ENCODE results near the gene BAIAP2L1.
"Not testable (repeated sequence)": the region's sequence is repeated elsewhere in the genome, so short reads cannot be mapped to it uniquely, and the experiment has no call there.

Gene BAIAP2L1, protein sequence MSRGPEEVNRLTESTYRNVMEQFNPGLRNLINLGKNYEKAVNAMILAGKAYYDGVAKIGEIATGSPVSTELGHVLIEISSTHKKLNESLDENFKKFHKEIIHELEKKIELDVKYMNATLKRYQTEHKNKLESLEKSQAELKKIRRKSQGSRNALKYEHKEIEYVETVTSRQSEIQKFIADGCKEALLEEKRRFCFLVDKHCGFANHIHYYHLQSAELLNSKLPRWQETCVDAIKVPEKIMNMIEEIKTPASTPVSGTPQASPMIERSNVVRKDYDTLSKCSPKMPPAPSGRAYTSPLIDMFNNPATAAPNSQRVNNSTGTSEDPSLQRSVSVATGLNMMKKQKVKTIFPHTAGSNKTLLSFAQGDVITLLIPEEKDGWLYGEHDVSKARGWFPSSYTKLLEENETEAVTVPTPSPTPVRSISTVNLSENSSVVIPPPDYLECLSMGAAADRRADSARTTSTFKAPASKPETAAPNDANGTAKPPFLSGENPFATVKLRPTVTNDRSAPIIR

DNA sequence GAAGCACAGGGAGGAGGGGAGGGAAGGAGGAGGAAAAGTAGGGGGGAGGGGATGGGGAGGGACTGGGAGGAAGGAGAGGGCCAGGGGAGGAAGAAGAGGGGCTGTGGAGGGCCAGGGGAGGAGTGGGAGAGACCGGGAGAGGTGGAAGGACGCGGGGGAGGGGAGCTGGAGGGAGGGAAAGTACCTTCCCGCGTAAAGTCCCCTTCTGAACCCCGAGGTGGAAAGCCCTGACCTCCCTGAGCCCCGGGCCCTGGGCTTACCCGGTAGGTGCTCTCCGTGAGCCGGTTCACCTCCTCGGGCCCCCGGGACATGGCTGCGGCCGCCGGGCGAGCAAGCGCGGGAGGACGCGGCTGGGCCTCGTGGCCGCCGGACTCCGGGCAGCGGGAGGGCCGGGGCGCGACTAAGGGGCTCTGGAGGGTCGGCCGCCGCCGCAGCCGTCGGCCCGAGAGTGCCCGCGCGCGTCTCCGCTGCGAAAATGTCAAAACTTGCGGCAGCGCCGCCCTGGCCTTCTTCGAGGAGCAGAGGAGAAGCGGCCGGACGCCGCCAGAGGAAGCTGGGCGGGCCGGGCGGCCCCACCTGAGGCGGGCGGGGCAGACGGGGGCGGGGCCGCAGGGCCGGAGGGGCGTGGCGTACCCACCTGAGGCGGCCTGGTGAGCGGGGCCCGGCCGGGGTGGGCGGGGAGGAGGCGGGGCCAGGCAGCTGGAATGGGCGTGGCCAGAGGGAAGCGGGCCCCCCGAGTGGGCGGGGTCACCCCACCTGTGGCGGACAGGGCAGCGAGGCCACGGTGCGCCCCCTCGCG, at the start of gene BAIAP2L1:
TSS of gene BAIAP2L1 (minus strand) at position 549 of the 799 bp plus-strand sequence. CDS start at position 311, 238 bp downstream.
- peak; percentile 69 to 86 for DNase-seq (ENCODE audit: low read depth in 2 of 2)

DNA sequence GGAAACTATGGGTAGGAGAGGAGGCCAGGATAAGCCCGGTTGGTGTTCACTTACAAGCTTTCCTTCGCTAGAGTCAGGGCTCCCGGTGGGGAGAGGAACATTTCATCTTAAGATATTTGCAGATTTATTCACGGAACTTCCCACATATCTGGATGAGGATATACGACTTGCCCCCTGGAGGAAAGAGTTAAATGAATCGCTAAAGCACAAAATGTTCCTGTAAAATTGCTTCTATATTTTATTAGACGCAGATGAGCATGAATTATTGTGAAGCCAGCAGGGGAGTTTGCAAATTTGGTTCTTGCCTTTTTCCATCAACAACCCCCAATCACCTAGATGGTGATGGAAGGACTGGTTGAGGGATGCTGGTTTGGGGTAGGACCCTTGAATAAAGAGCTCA, 47.9 kb upstream of the BAIAP2L1 start:
- DNase-seq (ENCODE audit: low read depth in 2 of 2): no peak

DNA sequence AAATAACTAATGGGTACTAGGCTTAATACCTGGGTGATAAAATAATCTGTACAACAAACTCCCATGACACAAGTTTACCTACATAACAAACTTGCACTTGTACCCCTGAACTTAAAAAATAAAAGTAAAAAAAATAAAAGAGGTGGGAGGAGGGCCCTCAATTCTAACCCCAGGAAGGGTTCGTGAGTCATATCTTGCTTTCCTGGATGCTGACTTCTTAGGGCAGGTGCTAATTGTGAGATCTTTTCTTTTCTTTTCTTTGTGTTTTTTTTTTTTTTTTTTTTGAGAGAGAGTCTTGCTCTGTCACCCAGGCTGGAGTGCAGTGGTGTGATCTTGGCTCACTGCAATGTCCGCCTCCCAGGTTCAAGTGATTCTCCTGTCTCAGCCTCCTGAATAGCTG, 40.1 kb upstream of the BAIAP2L1 start:
- not testable (repeated sequence) for DNase-seq (ENCODE audit: low read depth in 2 of 2)

DNA sequence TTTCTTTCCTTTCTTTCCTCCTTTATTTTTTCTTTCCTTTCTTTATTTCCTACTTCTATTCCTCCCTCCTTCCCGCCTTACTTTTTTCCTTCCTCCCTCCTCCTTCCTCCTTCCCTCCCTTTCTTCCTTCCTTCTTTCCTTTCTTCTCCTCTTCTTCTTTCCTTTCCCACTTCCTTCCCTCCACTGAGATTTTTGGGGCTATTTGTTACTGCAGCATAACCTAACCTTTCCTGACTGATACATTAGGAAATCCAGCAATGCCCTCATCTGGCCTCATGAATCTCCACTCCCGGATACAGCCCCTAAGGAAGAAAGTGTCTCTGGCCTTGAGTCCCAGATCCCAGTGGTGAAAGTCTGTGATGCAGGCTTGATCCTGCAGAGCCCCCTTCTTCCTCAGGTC, 38.6 kb upstream of the BAIAP2L1 start:
- DNase-seq (ENCODE audit: low read depth in 2 of 2): no peak

DNA sequence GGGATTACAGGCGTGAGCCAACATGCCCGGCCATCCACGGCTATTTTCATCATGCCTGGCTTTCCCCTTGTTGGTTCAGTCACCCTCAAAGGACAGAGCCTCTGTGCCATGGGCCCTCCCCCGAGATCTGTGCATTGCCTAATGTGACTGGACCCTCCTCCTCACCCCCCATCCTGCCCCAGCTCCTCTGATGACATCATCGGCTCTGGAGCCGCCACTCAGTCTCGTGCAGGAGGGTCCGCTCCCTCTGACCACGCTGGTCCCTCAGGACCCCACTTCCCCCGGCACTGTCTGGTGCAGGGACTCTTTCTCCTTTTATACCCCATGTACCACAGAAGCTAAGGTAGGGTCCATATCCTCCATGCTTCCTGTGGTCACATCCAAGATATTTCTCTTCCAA, 33.2 kb upstream of the BAIAP2L1 start:
- DNase-seq (ENCODE audit: low read depth in 2 of 2): no peak

DNA sequence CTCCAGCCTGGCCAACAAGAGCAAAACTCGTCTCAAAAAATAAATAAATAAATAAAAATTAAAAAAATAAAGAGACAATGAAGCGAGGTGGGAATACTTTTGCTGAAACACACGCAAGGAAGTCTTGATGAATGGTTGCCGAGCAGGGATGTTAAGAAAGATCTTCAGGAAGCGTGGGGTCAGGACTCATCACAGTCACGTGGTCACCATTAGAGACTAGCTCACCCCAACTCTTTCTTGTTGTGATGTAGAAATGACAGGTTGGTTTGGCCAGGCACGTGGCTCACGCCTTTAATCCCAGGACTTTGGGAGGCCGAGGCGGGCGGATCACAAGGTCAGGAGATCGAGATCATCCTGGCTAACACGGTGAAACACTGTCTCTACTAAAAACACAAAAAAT, 28.9 kb upstream of the BAIAP2L1 start:
- DNase-seq (ENCODE audit: low read depth in 2 of 2): no peak

DNA sequence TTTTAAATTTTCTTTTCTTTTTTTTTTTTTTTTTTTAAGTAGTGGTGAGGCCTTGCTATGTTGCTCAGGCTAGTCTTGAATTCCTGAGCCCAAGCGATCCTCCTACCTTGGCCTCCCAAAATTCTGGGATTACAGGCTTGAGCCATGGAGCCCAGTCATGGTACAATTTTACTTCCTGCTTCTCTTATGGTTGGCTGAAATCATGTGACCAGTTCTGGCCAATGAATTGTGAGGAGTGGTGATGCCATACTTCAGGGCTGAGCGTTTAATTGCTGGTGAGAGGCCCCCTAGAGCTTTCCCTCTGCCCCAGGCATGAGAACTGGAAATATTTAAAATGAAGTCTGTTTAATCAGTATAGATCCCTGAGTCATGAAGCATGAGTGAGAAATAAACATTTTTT, 22.2 kb upstream of the BAIAP2L1 start:
- no peak for DNase-seq (ENCODE audit: low read depth in 2 of 2)

DNA sequence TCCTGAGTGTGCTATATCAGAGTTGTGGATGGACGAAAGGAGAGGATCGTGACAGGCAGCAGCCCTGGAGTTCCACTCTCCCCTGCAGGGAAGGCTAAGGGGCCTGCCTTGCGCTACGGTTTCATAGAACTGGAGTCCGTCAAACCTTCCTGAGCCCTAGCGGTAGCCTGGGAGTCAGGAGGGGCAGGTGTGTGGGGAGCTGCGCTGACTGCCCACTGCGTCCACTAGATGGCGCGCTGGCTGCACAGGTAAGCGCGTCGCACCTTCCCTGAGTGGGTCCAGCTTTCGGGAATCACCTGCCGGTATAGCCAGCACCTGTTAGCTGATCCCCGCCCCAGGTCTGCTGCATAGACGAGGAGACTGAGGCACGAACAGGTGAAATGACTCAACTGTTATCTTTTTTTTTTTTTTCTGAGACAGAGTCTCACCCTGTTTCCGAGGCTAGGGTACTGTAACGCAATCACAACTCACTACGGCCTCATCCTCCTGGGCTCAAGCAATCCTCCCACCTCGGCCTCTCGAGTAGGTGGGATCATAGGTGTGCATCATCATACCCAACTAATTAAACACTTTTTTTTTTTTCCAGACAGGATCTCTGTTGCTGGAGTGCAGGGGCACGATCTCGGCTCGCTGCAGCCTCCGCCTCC, 20.2 kb upstream of the BAIAP2L1 start:
- peak; percentile 32 to 42 for DNase-seq (ENCODE audit: low read depth in 2 of 2)

DNA sequence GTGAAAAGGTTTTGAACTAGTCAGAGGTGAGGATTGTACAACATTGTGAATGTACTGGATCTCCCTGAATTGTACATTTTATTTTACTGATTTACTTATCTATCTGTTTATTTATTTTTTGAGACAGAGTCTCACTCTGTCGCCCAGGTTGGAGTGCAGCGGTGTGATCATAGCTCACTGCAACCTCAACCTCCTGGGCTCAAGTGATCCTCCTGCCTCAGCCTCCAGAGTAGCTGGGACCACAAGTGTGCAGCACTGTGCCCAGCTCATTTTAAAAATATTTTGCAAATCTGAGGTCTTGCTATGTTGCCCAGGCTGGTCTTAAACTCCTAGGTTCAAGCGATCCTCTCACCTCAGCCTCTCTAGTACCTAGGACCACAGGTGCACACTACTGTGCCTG, 19.1 kb upstream of the BAIAP2L1 start:
- not testable (repeated sequence) for DNase-seq (ENCODE audit: low read depth in 2 of 2)

DNA sequence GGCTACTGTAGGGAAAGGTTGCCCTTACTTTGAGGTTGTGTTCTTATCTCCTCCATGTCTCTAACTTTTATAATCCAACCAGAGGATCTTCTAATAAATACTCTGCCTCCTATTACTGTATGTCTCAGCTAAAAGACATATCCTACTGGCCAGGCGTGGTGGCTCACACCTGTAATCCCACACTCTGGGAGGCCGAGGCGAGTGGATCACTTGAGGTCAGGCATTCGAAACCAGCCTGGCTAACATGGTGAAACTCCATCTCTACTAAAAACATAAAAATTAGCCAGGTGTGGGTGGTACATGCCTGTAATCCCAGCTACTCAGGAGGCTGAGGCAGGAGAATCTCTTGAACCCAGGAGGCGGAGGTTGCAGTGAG, 18.4 kb upstream of the BAIAP2L1 start:
- DNase-seq (ENCODE audit: low read depth in 2 of 2): not testable (repeated sequence)

DNA sequence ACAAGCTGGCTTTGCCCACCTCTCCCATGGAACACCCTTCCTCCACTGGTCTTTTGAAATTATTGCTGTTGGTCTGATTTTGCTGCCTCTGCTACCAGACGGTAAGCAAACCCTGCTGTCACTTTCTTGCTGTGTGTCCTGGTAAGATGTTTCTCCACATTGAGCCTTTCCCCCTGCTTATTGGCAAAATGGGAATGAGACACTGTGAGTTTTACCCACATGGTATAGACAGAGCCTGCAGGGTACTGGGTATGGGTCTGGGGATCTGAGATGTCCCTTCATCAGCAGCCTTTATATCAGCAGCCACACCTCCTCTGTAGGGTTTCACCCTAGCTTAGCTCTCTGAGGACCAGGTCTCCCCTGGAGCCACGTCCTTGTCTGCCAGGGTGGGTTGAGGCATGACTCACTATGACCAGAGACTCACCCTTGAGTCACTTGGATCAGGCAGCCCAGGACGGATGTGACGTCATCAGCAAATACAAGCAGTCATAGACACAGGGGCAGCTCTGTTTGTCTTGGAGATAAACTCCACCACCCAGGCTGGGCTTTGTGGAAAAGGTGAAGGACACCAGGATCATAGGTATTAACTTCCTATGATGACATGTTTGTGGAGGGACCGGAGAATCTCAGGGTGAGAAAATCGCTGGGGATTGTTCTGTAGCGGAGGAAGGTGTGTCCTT, 17.9 kb upstream of the BAIAP2L1 start:
- DNase-seq (ENCODE audit: low read depth in 2 of 2): peak; percentile 32 to 36

DNA sequence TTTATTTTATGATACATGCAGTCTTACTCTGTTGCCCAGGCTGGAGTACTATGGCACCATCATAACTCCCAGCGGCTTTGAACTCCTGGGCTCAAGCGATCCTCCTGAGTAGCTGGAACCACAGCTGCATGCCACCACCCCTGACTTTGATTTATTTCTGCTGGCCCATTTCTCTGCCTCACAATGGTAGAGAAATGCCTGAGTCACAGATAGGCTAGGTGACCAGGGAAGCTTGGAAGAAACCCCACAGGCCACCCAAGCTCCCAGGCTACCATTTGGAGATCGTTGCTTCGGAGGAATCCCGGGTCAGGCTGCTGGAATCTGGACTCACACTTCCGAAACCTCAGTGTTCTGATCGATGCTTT, 17.4 kb upstream of the BAIAP2L1 start:
- no peak for DNase-seq (ENCODE audit: low read depth in 2 of 2)

DNA sequence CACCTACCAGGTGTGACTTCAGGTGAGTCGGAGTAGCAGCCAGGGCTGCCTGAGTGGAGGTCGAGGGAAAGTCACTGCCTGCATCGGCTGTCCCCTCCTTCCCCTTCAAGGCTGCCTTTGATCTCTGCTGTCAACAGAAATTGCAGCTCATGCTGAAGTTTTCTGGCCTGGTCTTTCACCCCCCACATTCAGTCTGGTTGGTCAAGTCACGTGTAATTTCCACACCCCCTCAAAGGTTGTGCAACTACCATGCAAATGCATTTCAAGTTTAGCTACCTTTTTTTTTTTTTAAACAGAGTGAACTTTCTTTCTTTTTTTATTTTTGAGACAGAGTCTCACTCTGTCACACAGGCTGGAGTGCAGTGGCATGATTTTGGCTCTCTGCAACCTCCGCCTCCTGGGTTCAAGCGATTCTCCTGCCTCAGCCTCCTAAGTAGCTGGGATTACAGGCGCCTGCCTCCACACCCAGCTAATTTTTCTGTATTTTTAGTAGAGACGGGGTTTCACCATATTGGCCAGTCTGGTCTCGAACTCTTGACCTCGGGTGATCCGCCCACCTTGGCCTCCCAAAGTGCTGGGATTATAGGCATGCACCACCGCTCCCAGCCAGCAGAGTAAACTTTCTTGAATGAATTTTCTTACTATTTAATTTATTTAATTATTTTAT, 16.8 kb upstream of the BAIAP2L1 start:
- not testable (repeated sequence) for DNase-seq (ENCODE audit: low read depth in 2 of 2)

DNA sequence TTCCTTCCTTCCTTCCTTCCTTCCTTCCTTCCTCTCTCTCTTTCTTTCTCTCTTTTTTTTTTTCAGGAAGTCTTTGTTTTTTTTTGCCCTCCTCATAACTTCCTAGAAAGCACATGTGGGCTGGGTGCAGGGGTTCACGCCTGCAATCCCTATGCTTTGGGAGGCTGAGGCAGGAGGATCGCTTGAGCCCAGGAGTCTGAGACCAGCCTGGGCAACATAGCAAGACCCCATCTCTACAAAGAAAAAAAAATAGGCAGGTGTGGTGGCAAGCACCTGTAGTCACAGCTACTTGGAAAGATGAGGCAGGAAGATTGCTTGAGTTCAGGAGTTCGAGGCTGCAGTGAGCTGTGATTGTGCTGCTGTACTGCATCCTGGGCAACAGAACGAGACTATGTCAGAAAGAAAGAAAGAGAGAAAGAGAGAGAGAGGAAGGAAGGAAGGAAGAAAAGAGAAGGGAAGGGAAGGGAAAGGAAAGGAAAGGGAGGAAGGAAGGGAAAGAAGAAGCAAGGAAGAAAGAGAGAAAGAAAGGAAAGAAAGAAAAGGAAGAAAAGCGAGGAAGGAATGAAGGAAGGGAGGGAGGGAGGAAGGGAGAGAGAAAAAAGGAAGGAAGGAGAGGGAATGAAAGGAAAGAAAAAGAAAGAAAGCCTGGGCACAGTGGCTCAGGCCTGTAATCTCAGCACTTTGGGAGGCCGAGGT, 13.5 kb upstream of the BAIAP2L1 start:
- DNase-seq (ENCODE audit: low read depth in 2 of 2): no peak

DNA sequence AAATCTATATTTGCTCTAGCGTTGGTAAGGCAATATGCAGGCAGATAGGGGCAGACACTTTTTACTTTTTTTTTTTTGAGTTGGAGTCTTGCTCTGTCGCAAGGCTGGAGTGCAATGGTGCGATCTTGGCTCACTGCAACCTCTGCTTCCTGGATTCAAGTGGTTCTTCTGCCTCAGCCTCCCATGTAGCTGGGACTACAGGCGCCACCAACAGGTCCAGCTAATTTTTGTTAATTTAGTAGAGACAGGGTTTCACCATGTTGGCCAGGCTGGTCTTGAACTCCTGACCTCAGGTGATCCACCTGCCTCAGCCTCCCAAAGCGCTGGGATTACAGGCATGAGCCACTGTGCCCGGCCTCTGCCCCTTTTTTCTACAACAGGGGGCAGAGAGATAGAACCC, 12.8 kb upstream of the BAIAP2L1 start:
- not testable (repeated sequence) for DNase-seq (ENCODE audit: low read depth in 2 of 2)

DNA sequence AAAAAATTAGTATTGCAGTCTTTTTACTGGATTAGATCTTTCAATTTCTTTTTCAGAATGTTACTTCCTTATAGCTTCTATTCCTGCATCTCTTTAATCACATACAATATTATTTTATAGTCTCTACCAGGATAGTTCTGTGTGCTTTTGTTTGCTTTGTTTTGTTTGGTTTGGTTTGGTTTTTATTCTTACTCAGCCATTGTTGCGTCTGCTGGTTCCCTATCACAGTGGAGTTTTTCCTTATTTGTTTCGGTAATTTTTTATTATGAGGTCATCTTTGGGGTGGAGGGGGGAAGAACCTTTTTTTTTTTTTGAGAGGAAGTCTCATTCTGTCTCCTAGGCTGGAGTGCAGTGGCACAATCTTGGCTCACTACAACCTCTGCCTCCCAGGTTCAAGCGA, 9.0 kb upstream of the BAIAP2L1 start:
- DNase-seq (ENCODE audit: low read depth in 2 of 2): no peak

DNA sequence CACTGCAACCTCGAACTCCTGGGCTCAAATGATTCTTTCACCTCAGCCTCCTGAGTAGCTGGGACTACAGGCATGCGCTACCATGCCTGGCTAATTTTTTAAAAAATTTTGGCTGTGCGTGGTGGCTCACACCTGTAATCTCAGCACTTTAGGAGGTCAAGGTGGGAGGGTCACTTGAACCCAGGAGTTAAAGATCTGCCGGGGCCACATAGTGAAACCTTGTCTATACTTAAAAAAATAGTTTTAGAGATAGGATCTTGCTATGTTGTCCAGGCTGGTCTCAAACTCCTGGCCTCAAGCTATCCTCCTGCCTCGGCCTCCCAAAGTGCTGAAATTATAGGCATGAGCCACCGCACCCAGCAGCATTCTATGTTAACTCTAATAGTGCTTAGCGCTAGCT, 7.3 kb upstream of the BAIAP2L1 start:
- DNase-seq (ENCODE audit: low read depth in 2 of 2): not testable (repeated sequence)

DNA sequence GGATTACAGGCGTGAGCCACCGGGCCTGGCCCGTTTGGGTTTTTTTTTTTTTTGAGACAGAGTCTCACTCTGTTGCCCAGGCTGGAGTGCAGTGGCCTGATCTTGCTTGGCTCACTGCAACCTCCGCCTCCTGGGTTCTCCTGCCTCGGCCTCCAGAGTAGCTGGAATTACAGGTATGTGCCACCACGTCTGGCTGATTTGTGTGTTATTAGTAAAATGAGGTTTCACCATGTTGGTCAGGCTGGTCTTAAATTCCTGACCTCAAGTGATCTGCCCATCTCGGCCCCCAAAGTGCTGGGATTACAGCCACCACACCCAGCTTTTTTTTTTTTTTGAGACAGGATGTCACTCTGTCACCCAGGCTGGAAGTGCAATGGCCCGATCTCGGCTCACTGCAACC, 5.9 kb upstream of the BAIAP2L1 start:
- DNase-seq (ENCODE audit: low read depth in 2 of 2): no peak

DNA sequence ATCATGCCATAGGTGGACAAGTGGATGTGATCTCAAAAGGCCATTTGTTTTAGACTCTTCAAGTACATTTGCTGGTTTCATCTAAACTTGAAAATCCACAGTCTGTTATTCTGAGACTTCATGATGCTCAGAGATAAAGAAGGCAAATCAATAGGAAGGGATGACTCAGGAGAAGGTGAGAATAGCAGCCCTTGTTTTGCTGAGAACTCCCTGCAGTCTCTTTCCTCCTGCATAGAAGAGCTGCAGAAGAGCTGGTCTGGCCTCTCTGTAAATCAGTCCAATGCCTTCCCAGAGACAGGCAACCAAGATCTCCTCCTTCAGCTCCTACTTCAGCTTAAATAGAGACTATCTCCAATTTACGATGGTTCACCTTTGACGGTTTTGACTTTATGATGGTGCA, 4.0 kb upstream of the BAIAP2L1 start:
- DNase-seq (ENCODE audit: low read depth in 2 of 2): no peak

DNA sequence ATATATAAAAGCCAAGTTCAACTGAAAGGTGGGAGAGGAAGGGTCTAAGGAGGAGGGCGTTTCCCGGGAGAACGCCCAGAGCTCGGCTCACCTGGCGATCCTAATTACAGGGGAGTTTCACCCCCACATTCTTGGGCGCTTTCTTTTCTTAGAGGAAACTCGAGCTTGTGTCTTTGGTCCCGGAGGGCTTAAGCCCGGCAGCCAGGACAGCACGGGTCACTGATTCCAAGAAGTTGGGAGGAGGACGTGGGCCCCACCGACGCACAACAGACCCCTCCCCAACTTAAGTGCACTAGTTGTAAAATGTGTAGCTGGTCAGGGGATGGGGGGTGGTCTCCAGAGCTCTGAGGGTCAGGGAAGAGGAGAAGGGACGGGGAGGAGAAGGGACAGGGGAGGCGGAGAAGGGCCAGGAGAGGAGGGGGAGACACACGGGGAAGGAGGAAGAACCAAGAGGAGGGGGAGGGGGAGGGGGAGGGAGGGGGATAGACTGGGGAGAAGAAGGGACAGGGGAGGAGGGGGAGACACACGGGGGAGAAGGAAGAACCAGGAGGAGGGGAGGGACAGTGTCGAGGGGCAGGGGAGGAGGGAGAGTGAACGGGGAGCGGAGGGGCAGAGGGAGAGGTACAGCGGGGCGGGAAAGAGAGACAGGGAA, 874 bp downstream of the BAIAP2L1 start:
- DNase-seq (ENCODE audit: low read depth in 2 of 2): no peak
